ENCODE results near the gene DGUOK.
A peak's percentile ranks its signal among the peaks of the same experiment; 100 is the strongest.

Gene DGUOK

DNA sequence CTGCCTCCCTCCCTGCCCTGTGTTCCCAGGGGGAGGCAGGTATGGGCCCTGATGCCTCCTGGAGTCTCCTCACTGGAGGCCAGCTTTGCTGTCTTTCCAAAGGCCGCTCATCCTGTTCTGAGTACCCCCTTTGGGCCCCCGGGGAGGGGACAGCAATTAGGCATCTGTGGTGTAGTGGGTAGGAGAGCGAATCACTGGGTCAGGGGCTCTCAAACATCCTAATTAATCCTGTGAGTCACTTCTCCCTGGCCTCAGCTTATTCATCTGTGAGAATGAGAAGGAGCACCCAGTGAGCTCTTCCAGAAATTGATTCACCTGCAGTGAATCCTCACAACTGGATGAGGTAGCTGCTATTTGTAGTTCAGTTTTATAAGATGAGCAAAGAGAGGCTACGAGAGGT lies 74.4 kb downstream of the DGUOK start:
- Histone ChIP-seq H3K36me3 (peaks cover 24% of the 10 kb centered on the region), H3K27ac (no peak overlapping the region), H3K9me3 (ENCODE audit: severe bottlenecking) (no peaks in the 10 kb centered on the region), H3K27me3 (ENCODE audit: insufficient read depth, low read depth, severe bottlenecking) (no peaks in the 10 kb centered on the region), H3K4me3 (ENCODE audit: low read depth, low read length) (no peak overlapping the region)
- DNase-seq = peak; percentile 36
- TF ChIP-seq, protein P1, sequence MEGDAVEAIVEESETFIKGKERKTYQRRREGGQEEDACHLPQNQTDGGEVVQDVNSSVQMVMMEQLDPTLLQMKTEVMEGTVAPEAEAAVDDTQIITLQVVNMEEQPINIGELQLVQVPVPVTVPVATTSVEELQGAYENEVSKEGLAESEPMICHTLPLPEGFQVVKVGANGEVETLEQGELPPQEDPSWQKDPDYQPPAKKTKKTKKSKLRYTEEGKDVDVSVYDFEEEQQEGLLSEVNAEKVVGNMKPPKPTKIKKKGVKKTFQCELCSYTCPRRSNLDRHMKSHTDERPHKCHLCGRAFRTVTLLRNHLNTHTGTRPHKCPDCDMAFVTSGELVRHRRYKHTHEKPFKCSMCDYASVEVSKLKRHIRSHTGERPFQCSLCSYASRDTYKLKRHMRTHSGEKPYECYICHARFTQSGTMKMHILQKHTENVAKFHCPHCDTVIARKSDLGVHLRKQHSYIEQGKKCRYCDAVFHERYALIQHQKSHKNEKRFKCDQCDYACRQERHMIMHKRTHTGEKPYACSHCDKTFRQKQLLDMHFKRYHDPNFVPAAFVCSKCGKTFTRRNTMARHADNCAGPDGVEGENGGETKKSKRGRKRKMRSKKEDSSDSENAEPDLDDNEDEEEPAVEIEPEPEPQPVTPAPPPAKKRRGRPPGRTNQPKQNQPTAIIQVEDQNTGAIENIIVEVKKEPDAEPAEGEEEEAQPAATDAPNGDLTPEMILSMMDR (IDR thresholded peaks at IDR 0.05; ENCODE audit: low read depth, low read length) = no peak

DNA sequence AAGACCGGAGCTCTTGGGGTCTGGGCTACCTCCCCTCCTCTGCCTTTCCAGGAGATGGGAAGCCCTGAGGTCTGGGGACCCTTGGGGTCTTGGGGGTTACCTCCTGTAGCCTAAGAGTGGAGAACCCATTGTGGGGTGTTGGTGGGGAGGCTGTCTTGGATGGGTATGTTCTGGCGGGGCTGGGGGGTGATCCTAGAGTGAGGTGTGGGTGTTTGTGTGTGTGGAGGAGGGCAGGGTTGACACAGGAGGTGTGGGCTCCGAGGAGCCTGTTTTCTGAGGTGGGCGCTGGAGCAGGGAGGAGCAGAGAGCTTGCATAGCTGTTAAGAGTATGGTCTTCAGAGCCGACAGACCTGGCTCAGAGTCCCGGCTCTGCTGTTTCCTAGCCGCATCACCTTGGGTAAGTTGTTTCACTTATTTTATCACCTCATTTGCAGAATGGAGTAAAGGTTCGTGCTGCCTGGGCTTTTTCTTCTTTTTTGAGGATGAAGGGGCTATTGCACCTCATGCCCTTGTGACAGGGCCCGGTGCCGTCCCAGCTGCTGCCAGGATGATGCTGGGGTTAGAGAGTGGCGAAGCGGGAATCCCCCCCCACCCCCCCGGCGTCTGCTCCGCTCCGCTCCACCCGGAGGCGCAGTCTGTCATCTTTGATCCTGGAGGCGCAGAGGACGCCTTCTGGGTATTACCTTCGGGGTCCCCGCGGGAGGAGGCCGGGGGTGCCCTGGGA lies 75.3 kb downstream of the DGUOK start:
- H3K27me3 ChIP-seq (ENCODE audit: insufficient read depth, low read depth, severe bottlenecking) = no peaks in the 10 kb centered on the region
- H3K27ac ChIP-seq = peak overlapping the region; percentile 30
- TF ChIP-seq, protein P1 (IDR thresholded peaks at IDR 0.05; ENCODE audit: low read depth, low read length) = peak; percentile 22; the same call in 1 of the 2 replicates
- no peak for DNase-seq
- peak overlapping the region; percentile 36 for H3K4me3 ChIP-seq (ENCODE audit: low read depth, low read length)
- H3K36me3 ChIP-seq = peaks cover 25% of the 10 kb centered on the region
- no peaks in the 10 kb centered on the region for H3K9me3 ChIP-seq (ENCODE audit: severe bottlenecking)

DNA sequence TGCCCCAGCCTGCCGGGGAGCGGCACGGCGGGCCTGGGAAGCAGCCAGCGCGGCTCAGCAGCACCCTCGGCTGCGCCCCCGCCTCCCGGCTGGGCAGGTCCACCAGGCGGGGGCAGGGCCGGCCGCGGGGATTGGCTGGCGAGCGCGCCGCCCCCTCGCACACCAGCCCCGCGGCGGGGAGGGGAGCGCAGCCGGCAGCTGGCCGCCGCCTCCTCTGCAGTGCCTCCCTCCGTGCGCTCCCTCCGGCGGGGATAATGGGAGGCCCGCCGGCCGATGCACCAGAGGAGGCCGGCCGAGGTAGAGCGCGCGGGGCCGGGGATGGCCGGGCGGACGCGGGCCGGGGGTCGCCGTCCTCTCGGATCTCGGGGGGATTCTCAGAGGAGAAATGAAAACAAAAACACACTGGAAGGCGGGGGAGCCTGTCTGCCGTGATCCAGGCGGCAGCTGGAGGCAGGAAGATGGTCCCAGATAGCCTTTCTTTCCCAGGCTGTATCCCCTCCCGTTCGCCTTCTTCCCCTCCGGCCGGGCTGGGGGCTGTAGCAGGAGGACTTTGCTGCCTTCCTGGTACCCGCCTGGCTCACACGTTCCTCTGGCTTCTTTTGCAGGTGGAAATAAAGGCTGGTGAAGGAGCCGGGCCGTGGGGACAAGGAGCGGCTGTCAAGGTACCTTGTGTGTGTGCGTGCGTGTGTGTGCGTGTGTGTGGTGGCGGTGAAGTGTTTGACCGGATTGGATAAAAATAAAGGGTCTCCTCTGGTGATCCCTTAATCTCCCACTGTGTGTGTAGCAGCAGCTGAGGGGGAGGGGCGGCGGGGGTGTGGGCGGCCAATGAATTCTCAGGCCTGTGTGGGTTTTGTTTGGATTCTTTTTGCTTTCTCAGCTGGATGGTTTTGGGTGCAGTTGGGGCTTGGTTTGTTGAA lies 76.1 kb downstream of the DGUOK start:
- Histone ChIP-seq H3K36me3 (peaks cover 34% of the 10 kb centered on the region), H3K27ac (peak overlapping the region; percentile 85), H3K9me3 (ENCODE audit: severe bottlenecking) (no peaks in the 10 kb centered on the region), H3K27me3 (ENCODE audit: insufficient read depth, low read depth, severe bottlenecking) (no peaks in the 10 kb centered on the region), H3K4me3 (ENCODE audit: low read depth, low read length) (peak overlapping the region; percentile 63)
- TF ChIP-seq, protein P1 (IDR thresholded peaks at IDR 0.05; ENCODE audit: low read depth, low read length) = no peak
- peak; percentile 96 for DNase-seq

DNA sequence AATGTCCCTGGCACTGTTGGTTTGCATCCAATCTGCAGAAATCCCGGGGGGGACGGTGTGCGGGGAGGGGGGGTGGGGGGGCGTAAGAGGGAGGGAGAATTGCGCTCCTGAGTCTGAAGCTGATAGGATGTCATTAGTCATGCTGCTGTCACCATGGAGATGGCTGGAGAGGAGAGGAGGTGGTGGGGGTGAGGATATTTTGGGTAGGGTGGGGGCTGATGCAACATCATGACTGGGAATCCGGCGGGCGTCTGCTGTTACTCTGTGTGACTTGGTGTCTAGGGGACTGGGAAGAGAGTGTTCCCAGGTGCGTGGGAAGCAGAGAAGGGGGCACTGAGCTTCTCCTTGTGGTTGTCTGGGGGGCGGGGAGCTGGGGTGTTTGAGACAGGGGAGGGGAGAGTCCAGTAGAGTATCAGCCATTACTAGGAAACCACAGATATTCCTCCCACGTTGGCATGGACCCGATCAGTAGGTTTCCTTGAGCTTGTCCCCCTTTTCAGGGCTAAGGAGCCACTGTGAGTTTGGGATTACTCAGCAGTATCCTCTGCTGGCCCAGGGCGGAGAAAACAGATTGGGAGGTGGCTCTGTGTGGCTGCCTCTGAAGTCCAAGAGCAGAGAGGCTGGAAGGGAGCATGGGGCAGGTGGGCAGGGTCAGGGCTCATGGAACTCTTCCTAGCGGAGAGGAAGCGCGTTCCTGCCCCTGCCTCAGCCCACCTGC lies 77.0 kb downstream of the DGUOK start:
- no peak for DNase-seq
- TF ChIP-seq, protein P1 (IDR thresholded peaks at IDR 0.05; ENCODE audit: low read depth, low read length) = 0 out of 2 replicates have a peak, but pooled peaks have one; percentile 10
- H3K36me3 ChIP-seq = peaks cover 39% of the 10 kb centered on the region
- peak overlapping the region; percentile 63 for H3K4me3 ChIP-seq (ENCODE audit: low read depth, low read length)
- H3K9me3 ChIP-seq (ENCODE audit: severe bottlenecking) = no peaks in the 10 kb centered on the region
- H3K27me3 ChIP-seq (ENCODE audit: insufficient read depth, low read depth, severe bottlenecking) = no peaks in the 10 kb centered on the region
- peak overlapping the region; percentile 58 for H3K27ac ChIP-seq

DNA sequence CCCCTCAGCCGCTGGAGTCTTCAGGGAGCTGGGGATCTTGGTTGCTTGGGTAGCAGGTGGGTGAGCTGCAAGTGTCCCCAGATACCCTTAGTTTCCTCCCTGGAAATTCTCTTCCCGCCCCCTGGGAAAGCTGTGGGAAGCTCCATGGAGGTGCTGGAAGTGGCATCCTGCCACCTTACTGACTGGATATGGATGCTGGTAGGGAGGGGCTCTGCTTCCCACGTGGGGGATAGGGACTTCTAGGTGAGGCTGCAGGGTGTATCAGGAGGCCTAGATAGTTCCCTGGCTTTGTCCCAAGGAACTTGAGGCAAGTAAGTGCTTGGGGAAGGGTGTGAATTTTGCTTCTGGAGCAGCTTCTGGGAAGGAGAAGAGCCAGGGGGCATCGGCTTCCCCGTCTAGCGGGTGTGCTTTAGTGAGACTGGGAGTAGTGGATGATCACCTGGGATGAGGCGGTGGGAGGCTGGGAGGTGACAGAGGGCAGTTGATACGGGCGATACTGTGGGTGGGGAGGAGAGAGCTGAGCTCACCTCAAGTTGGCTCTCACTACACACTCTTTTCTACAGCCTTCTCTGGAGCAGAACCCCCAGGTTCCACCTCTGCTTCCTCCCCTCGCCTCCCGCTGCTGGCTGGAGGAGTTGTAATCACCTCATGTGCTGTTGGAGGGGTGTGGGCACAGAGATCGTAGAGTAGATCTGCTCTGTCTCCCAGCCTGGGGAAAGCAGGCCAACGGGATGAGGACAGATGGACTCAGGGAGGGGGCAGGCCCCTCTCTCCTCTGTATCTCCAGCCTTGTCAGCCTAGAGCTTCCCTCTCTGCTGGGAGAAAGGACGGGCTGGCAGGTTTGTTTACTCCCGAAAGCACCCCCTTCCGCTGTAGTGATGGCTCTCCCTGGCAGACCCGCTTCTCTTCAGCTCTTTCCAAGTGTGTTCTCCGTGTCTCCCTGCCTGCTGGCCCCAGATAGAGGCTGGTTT lies 77.8 kb downstream of the DGUOK start:
- peak overlapping the region; percentile 63 for H3K4me3 ChIP-seq (ENCODE audit: low read depth, low read length)
- peak overlapping the region; percentile 58 for H3K27ac ChIP-seq
- H3K27me3 ChIP-seq (ENCODE audit: insufficient read depth, low read depth, severe bottlenecking) = no peaks in the 10 kb centered on the region
- DNase-seq = peak; percentile 81
- H3K9me3 ChIP-seq (ENCODE audit: severe bottlenecking) = no peaks in the 10 kb centered on the region
- TF ChIP-seq, protein P1 (IDR thresholded peaks at IDR 0.05; ENCODE audit: low read depth, low read length) = no peak
- peaks cover 39% of the 10 kb centered on the region for H3K36me3 ChIP-seq

All from WERI-Rb-1 (cell line).